HG03103 (cell line): ENCODE results near the gene PLA2G2A.
"Not testable (repeated sequence)": the region's sequence is repeated elsewhere in the genome, so short reads cannot be mapped to it uniquely, and the experiment has no call there.

Experiments used
- ATAC-seq: cut with Tn5 transposase; IDR thresholded peaks from one replicate; pipeline ENCODE4 v1.9.1; 2021; ENCODE audit warnings: low read depth; ENCODE audit not compliant: unreplicated experiment

Gene PLA2G2A, protein sequence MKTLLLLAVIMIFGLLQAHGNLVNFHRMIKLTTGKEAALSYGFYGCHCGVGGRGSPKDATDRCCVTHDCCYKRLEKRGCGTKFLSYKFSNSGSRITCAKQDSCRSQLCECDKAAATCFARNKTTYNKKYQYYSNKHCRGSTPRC

DNA sequence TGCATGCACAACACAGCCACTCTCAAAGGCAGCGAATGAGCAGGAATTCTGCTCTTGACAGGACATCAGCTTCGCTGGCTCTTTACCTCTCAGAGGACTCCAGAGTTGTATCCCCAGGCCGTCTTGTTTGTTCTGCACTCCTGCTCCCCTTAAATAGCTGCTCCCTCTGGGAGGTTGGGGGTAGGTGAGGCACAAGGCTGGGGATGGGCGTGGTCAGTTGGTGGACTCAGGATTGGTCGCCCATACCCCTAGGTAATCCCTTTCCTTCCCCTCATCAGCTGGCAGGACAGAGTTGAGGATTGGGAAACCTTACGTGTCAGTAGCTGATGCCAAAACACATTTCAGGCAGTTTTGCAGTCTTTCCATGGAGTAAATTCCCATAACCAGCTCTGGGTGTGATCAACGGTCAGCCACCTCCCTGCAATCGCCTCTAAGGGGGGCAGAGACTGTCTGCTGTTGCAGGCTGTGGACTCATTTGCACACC lies at the start of gene PLA2G2A:
PLA2G2A (minus strand) TSS at position 125 of the 484 bp plus-strand sequence. CDS start 845 bp downstream, outside the sequence.
- no peak for ATAC-seq

DNA sequence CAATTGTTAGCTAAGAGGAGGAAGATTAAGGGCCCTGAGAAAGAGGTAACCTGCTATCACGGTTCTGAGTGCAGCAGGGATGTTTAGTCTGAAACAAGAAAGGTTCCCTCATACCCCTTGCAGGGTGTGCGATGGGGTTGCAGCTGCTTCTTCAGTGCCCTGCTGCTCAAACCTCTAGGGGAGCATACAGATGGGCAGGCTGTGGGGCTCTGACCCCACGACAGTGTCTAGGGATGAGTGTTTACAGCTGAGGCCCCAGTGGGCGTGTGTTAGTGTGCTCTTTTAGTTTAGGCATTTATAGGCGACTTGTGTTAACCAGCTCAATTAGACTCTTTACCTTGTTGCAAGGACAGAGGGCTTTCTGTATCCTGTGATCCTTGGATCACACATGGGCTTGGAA lies 49.3 kb upstream of the PLA2G2A start:
- no peak for ATAC-seq

DNA sequence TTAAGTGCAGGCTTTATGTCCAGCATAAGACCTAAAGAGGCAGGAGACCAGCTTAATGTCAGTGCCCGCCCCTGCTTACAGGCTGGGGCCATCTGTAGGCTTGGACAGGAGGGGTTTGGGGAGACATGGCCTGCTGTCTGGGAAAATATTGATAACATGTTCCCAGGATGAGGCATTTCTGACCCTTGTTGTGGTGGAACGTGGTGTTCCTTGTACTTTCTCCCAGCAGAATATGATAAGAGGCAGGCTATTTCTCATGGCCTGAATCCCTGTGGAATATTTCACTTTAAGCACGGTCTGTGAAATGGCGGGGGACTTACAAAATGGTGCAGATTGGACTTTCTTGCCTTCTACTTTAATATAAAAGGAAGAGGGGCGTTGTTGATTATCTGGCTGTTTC lies 48.7 kb upstream of the PLA2G2A start:
- no peak for ATAC-seq

DNA sequence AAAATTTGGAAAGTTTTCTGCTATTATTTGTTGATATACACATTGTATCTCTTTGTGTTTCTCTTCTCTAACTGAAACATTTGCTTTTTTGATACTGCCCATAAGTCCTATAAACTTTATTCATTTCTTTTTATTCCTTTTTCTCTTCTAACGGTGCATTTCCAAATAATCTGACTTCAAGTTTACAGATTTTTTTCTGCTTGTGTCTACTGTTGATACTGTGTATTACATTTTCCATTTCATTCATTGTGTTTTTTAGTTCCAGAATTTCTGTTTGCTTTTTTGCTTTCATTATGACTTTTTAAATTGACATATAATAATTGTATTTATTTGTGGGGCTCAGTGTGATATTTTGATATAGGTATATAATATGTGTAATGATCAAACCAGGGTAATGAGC lies 38.3 kb upstream of the PLA2G2A start:
- ATAC-seq, result no peak

DNA sequence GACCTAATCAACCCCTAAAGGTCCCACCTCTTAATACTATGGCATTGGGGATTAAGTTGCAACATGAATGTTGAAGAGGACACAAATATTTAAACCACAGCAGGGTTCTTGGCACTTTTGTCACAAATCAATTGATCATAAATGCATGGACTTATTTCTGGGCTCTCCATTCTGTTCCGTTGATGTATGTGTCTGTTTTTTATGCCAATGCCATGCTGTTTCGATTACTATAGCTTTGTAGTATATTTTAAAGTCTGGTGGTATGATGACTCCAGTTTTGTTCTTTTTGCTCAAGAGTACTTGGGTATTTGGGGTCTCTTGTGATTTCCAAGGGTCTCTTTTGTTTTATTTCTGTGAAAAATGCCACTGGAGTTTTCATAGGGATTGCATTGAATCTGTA lies 34.7 kb upstream of the PLA2G2A start:
- ATAC-seq, result no peak

DNA sequence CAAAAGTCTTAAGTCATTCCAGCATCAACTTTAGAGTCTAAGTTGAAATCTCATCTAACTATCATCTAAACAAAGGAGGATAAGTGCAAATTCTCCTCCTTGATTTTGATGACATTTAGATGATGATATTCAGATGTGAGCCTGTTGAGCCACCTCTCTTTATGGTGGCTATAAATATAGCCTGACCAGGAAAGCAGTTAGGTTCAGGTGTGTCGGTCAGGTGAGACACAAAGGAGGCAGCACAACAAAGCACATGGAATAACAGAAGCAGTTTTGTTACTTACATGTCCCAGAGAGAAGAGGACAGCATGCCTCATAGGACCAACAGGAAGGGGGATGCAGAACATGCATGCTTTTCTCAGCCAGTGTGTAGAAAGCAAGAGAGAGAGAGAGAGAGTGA lies 30.6 kb upstream of the PLA2G2A start:
- no peak for ATAC-seq

DNA sequence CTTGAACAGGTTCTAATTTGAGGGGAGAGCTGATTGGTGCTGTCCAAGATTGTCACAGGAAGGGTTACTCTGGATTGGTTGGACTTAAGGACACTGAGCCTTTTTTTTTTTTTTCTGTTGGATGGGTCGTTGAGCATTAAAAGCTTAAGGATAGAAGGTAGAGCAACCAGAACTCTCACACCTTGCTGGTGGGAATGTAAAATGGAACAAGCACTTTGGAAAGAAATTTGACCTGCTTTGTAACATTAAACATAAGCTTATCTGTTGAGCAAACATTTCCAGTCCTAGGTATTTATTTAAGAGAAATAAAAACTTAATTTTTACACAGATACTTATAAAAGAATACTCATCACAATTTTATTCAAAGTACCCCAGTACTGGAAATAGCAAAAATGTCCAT lies 29.8 kb upstream of the PLA2G2A start:
- no peak for ATAC-seq

DNA sequence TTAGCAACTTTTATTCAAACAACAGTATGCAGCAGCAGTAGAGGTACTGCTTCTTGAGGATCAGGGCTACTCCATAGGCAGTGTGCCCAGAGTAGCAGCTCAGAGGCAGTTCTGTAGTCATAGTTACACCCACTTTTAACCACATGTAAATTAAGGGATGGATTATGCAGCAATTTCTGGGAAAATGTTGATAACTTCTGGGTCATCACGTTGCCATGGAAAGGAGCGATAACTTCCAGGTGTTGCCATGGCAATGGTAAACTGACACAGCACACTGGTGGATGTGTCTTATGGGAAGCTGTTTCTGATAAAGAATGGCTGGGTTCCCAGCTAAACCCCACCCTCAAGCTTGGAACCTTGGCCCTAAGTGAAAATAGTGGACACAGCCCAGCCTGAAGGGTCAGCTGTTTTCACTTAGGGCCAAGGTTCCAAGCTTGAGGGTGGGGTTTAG lies 29.0 kb upstream of the PLA2G2A start:
- ATAC-seq, result no peak

DNA sequence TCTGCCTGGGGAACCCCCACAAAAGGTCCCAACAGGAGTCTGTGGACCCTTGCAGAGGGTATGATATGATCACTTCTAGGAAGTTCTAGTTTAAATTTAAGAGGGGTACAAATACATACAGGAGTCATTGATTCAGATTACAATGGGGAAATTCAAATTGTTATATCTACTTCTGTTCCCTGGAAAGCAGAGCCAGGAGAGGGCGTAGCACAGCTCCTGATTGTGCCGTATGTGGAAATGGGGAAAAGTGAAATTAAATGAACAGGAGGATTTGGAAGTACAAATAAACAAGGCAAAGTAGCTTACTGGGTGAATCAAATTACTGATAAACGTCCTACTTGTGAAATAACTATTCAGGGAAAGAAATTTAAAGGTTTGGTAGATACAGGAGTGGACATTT lies 19.4 kb upstream of the PLA2G2A start:
- ATAC-seq, result not testable (repeated sequence)

DNA sequence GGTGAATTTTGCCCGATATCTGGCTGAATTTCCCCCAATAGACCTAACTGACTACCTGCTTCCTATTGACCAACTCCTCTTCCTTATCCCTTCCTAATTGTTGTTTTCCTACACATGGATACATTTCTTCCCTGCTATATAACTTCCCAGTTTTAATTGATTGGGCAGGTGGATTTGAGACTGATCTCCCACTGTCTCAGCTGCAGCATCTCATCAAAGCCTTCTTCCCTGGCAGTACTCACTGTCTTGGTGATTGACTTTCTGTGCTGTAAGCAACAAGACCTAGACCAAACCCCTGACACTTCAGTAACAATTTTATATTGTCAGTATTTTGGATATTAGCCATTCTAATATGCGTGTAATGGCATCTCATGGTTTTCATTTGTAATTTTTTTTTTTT lies 11.3 kb upstream of the PLA2G2A start:
- ATAC-seq, result no peak

DNA sequence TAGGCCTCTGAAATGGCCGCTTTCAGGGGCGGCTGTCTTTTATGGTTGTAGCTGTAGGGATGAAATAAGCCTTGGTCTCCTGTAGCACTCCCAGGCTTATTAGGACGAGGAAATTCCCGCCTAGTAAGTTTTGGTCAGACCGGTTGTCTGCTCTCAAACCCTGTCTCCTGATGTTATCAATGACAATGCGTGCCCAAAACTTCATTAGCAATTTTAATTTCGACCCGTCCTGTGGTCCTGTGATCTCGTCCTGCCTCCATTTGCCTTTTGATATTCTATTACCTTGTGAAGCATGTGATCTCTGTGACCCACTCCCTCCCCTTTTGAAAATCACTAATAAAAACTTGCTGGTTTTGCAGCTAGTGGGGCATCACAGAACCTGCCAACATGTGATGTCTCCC lies 10.8 kb upstream of the PLA2G2A start:
- not testable (repeated sequence) for ATAC-seq

DNA sequence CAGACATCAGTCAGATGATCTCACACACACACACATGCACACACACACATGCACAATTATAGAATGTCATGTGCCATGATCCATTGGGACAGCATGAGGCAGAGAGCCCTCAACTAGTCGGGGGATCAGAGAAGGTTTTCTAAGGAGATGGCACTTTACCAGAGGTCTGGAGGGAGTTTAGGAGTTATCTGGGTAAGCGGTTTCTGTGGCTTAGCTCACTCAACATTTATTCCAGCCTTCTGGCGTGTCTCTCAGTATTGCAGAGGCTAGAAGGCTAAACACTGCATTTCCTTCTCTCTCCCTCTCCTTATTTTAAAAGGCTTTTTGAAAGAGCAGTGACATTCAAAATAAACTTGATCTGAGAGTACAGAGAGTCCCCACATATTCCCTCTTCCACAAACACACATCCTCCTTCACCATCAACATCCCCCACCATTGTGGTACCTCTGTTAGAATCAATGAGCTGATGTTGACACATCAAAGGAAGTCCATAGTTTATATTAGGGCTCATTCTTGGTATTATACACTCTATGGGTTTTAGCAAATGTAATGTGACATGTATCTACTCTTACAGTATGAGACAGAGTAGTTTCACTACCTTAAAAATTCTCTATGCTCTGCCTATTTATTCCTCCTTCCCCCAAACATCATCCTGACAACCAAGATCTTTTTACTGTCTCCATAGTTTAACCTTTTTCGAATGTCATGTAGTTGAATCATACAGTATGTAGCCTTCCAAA lies 9.0 kb upstream of the PLA2G2A start:
- no peak for ATAC-seq

DNA sequence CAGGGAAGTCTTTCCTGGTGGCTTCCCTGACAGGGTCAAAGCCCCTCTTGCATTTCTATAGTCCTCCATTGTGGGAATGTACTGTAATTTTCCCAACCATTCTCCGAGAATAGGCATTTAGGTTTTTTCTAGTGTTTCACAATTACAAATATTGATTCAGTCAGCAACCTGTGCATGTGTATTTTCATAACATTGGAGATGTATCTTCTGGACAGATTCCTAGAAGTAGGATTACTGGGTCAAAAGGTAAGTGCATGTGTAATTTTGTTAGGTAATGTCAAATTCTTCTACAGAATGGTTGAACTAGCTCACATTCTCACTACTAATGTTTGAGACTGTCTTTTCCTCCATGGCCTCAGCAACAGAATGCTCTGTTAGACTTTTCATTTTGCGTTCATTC lies 8.3 kb upstream of the PLA2G2A start:
- no peak for ATAC-seq

DNA sequence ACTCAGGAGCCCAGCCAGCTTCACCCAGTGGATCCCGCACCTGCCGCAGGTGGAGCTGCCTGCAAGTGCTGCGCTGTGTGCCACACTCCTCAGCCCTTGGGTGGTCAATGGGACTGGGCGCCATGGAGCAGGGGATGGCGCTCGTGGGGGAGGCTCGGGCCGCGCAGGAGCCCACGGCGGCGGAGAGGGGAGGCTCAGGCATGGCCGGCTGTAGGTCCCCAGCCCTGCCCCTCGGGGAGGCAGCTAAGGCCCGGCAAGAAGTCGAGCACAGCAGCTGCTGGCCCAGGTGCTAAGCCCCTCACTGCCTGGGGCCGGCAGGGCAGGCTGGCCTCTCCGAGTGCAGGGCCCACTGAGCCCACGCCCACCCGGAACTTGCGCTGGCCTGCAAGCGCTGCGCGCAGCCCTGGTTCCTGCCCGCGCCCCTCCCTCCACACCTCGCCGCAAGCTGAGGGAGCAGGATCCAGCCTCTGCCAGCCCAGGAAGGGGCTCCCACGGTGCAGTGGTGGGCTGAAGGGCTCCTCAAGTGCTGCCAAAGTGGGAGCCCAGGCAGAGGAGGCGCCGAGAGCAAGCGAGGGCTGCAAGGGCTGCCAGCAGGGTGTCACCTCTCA lies 5.1 kb upstream of the PLA2G2A start:
- ATAC-seq, result not testable (repeated sequence)

DNA sequence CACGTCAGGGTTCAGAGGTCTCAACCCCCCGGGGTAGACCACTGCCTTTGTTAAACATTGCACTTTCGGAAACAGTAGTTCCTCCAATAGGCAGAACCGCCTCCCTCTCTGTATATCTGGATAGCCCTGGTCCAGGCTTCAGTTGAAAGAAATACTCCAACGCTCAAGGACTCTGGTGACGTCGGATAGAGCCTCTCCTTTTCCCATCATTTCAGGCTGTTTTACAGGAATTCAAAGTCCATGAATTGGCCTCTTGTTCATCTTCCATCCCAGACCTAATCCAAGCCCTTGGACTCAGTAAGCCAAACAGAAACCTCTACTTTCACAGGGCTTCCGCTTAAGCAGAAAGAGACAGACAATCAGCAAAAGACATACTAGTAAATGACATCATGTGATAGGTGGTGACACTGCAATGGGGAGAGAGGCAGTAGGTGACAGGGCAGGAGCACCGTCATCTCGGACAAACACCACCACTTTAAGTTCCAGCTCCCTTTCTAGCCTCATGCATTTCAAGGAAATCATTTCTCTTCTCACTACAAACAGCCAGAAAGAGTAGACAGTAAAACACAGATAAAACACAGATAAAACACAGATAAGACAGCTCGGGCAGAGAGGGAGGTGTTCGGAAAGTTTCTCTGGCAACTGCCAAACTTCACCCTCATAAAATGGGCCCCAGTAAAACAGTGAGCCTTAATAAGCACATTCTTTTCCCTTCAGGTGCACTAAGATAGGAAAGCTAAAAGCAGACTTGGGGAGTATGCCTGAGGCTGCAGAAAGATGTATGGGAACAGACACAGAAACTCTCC lies 2.3 kb upstream of the PLA2G2A start:
- ATAC-seq, result no peak

DNA sequence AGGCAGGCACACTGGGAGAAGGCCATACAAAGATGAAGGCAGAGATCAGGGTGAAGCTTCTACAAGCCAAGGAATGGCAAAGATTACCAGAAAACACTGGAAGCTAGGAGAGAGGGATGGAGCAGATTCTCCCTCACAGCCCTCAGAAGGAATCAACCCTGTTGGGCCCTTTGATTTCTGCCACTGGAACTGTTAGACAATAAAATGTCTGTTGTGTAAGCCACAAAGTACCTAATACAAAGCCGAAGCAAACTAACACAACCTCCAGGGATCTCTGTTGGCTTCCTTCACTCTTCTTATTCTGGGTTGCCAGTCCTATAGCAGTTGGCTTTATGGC lies 1.7 kb upstream of the PLA2G2A start:
- ATAC-seq, result no peak

DNA sequence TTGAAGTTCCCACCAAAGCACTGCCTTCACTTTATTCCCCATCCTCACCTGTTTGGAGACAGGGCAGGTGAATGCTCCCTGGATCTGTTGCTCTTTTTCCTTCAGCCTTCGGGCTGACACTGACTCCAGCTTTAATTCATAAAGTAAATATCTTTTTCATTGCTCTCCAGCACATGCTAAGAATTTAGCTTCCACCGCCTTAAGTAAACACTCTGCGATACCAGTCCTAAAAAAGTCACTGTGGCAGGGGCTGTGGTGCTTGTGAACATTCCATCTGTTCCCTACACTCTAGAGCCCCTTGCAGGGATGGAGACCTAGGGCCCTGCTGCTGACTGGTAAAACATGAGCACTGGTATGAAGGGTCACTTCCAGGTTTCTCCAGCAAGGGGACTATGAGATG lies 896 bp upstream of the PLA2G2A start:
- no peak for ATAC-seq

DNA sequence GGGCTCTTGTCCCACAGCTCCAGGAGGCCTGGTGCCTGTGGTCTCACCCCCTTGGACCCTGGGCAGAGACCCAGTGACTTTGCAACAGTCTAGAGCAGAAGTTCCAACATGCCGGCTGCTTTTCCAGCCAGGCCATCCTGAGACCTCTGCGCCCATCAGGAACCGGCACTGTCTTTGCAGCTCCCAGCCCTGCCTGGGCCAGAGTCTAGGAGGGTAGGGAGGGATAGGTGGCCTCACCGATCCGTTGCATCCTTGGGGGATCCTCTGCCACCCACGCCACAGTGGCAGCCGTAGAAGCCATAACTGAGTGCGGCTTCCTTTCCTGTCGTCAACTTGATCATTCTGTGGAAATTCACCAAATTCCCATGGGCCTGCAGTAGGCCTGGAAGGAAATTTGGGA lies 1.3 kb downstream of the PLA2G2A start:
- ATAC-seq, result no peak

DNA sequence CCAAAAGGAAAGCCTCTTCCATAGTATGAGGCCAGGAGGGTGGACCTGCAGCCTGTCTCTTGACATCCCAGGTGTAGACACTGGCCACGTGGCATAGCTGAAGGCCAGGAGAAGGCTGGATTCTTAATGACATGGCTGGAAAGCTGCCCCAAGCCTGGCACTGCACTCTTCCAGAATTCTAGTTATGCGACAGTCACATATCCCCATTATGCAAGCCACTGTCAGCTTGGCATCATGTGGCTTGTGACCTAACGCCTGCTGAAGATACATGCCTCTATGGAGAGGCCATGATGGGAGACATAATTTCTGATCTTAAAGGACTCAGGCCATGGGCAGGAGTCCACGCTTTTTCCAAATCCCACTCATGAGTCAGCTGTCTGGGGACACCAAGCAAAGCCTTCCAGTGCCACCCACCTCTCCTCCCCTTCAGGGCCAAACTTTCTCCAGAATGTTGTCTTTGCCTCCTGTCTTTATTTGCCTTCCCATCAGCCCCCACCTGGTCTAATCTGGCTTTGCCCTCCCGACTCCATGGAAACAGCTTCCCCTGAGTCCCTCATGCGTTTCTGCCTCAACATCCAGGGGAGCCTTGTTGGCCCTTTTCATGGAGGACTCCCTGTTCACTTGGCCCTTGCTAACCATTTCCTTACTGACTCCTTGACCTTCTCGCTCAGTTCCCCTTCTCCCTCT lies 3.0 kb downstream of the PLA2G2A start:
- no peak for ATAC-seq

DNA sequence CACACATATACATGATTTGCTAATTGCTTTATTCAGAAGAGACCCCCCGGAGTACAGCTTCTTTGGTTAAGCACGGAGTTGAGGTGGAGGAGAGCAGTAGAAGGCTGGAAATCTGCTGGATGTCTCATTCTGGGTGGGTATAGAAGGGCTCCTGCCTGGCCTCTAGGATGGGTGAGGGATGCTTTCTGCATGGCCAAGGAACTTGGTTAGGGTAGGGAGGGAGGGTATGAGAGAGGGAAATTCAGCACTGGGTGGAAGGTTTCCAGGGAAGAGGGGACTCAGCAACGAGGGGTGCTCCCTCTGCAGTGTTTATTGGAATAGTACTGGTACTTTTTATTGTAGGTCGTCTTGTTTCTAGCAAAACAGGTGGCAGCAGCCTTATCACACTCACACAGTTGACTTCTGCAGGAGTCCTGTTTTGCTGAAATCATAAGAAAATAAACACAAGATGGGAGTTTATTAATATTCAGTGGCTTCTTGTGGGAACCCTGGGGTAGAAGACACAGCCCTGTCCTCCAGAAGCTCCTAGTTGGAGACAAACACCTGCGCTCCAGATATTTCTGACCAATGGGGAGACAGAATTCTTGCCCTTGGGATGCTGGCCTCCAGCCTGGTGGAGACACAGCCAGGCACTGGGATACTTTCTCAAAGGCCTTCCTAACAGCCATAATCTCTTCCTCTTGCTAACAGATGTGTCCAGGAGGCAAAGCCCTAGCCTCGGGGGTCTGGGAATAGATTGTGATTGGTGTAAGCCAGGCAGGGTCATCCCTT lies 3.8 kb downstream of the PLA2G2A start:
- ATAC-seq, result no peak
